Measurements from ENCODE around the gene MFSD1. TPM values are rescaled to one million over a fixed set of nuclear protein-coding genes. Genes with fewer than 3 reads are reported as not detected.

Gene MFSD1
- total and polyA plus RNA-seq, 2 of the 13 experiments (the other 11 are each of a cell fraction or from before 2014, with no cell fraction given) = 17.3 to 37.9 TPM

GRCh38 chr3:158766364-158766763 lies 35.5 kb upstream of the MFSD1 start (continued):
- no peak for TF ChIP-seq ZNF17 (CRISPR knock-in tag; IDR thresholded peaks at IDR 0.05)
- no peak for TF ChIP-seq ZNF558 (CRISPR knock-in tag; IDR thresholded peaks at IDR 0.05; ENCODE audit: borderline replicate concordance)
- no peak for TF ChIP-seq MTERF4 (CRISPR knock-in tag; IDR thresholded peaks at IDR 0.05)
- no peak for TF ChIP-seq YY1 (IDR thresholded peaks at IDR 0.05; ENCODE audit: insufficient read depth, insufficient replicate concordance, low read depth, low read length)
- no peak for TF ChIP-seq HMGXB3 (CRISPR knock-in tag; IDR thresholded peaks at IDR 0.05; ENCODE audit: borderline replicate concordance)
- no peak for TF ChIP-seq TCF7 (IDR thresholded peaks at IDR 0.05; ENCODE audit: low read depth)
- TF ChIP-seq HNF4A (CRISPR knock-in tag; IDR thresholded peaks at IDR 0.05) = no peak
- TF ChIP-seq IRF9 (CRISPR knock-in tag; IDR thresholded peaks at IDR 0.05; ENCODE audit: borderline replicate concordance) = no peak
- TF ChIP-seq THAP9 (CRISPR knock-in tag; IDR thresholded peaks at IDR 0.05; ENCODE audit: borderline replicate concordance) = no peak
- no peak for TF ChIP-seq SRF (IDR thresholded peaks at IDR 0.05; ENCODE audit: low read depth, low read length)
- no peak for TF ChIP-seq ZBTB1 (CRISPR knock-in tag; IDR thresholded peaks at IDR 0.05; ENCODE audit: borderline replicate concordance)

Measured in HepG2 (cell line).